Heart right ventricle (tissue), 16 donors: ENCODE measurements around the gene MRPL20. TPM values are rescaled to one million over a fixed set of nuclear protein-coding genes. Genes with fewer than 3 reads are reported as not detected.
A peak's percentile ranks its signal among the peaks of the same experiment; 100 is the strongest.

Experiments used
- ATAC-seq, 8 donors: fragments of 200-7000 bp; cut with Tn5 transposase; one replicate each; pipeline ENCODE4 v1.9.1; 2020; ENCODE audit warnings: mild to moderate bottlenecking in 8 of 8, moderate library complexity in 8 of 8, moderate number of reproducible peaks in 1 of 8
- DNase-seq, 2 donors: peaks; one replicate each; pipeline ENCODE4 v3.0.0-alpha.2; 2020
- H3K27ac ChIP-seq, 10 donors: fragments of 200-600 bp; sonication (generic) in 2 of 10; one replicate each; pipeline versions ENCODE4 v1.5.0 to v1.8.0; 2020 to 2022; ENCODE audit warnings: mild to moderate bottlenecking in 3 of 10
- H3K27me3 ChIP-seq, 7 donors: fragments of 200-600 bp; one replicate each; pipeline ENCODE4 v1.8.0; 2021 to 2022; ENCODE audit warnings: mild to moderate bottlenecking in 2 of 7
- H3K36me3 ChIP-seq, 9 donors: fragments of 200-600 bp; sonication (generic) in 1 of 9; one replicate each; pipeline versions ENCODE4 v1.5.0 to v1.8.0; 2020 to 2022; ENCODE audit warnings: mild to moderate bottlenecking in 2 of 9
- H3K4me1 ChIP-seq, 9 donors: fragments of 200-600 bp; sonication (generic) in 1 of 9; one replicate each; pipeline versions ENCODE4 v1.5.0 to v1.8.0; 2020 to 2022; ENCODE audit warnings: mild to moderate bottlenecking in 4 of 9
- H3K4me3 ChIP-seq, 10 donors: fragments of 200-600 bp; sonication (generic) in 2 of 10; one replicate each; pipeline versions ENCODE4 v1.5.0 to v1.8.0; 2020 to 2022; ENCODE audit warnings: mild to moderate bottlenecking in 7 of 10, moderate library complexity in 2 of 10
- H3K9me3 ChIP-seq, 11 donors: fragments of 200-600 bp in 10 of 11; sonication (generic) in 2 of 11; one replicate each; pipeline versions ENCODE4 v1.5.0 to v1.8.0; 2013 to 2022; ENCODE audit warnings: mild to moderate bottlenecking in 2 of 11, control low read depth in 1 of 11, moderate library complexity in 1 of 11
- WGBS, 2 donors: extraction: QIAGEN DNeasy Blood & Tissue Kit; methylation state at CpG; one replicate each; pipeline ENCODE4 v1.1.7; 2013; ENCODE audit warnings: inconsistent platforms in 1 of 2; 5-methylcytosine and 5-hydroxymethylcytosine counted together
- intact Hi-C, 10 donors: fragments of 100-400 bp; cut with DNase I; formaldehyde crosslinking; loops; one replicate each; pipeline versions ENCODE4 v1.11.1 to v1.14.2; 2022
- polyA plus RNA-seq, 2 donors: library from polyadenylated mRNA; stranded (reverse); fragments of 200-250 nt; gene quantifications; one replicate each; pipeline ENCODE4 v1.2.3, GENCODE V29; 2013
- total RNA-seq, 10 donors: library from RNA; stranded (reverse); fragmentation: NEBNext Ultra II Directional in 3 of 10; extraction: Animal tissue kit (Norgen Biotek cat#: 25700) in 3 of 10; gene quantifications; one replicate each; pipeline versions ENCODE4 v1.2.1 to v1.2.4, GENCODE V29; 2021 to 2023
- TF ChIP-seq, protein P1 (sequence below), 9 donors: fragments of 200-600 bp; sonication (generic) in 2 of 9; IDR thresholded peaks; one replicate each; pipeline versions ENCODE4 v1.5.0 to v1.8.0; 2021 to 2022; ENCODE audit warnings: antibody characterized with exemption in 9 of 9, mild to moderate bottlenecking in 5 of 9, moderate library complexity in 1 of 9
- donor health status: Arrhythmogenic right ventricular cardiomyopathy.
- donor health status: ischemic (EF 13 %, LVEDD 7.1; RV severe dilation, severe dysfunction).
- donor health status: healthy with polysubstance abuse.
- donor health status: DM: no; HTN: yes; CAD: no.
- donor health status: DM: no; HTN: no; CAD: no.
- donor health status: ischemic (EF 25% LVEDD 6.9; RV normal size, moderate dysfunction).
- donor health status: ischemic (EF 25% LVEDD 5.7; RV mildly dilated, moderate dysfunction).
- donor health status: healthy.
- donor health status: DM: yes; HTN: yes; CAD: no.
- donor health status: Ischemic cardiomyopathy.
- donor health status: ischemic (EF 35%, LVEDD 5.7; RV mildly dilated, moderate dysfunction).
- donor health status: nonischemic (EF 11% LVEDD 7.7; RV severe dilation, severe dysfunction).
- donor health status: DM: yes; HTN: yes; CAD: no.
- donor health status: PGD.
- donor health status: ischemic (EF 29% LVEDD 5.4; RV normal size, mild dysfunction).
- donor health status: nonischemic (EF 23%, LVEDD 6.1; RV moderate dilation, normal function).

MRPL20 gene
- total and polyA plus RNA-seq, 12 donors = 116 to 224 (median 132) TPM

DNA sequence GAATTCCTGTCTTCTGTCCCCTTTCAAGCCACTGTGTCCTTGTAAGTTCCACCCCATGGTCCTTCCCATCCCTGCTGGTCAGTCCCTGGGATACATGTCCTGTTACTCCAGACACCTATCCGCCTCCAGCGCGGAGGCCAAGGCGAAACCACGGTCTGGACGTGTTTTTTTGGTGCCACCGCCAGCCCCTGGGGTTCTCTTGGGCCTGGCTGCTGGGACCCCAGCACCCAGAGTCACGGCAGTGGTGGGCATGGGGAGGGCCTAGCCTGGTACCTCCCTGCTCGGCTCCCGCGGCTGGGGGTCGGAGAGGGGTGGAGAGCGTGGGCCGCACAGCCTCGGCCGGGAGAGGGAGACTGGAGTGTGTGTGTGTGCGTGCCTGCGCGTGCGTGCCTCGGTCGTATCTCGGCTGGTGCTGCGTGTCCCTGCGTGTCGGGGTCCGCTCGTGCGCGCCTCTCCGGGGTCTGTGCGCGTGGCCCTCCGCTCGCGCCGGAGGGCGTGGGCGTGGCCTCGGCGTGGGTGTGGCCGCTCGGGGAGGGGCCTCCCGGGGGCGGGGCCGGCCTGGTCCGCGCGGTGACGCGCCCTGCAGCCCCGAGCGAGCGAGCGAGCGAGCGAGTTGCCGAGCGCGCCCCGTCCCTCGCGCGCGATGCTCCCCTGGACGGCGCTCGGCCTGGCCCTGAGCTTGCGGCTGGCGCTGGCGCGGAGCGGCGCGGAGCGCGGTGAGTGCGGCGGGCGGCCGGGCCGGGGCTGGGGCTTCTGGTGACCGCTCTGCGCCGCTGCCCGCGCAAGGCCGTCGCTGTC lies 28.2 kb upstream of the MRPL20 start, which contains the start of gene VWA1:
VWA1 (plus strand) TSS at position 585 of the 798 bp plus-strand sequence; CDS start at position 644, 59 bp downstream.
- peaks cover 0 to 9% (median 0%) of the 10 kb centered on the region in 9 donors for H3K36me3 ChIP-seq
- peaks cover 0 to 48% (median 9%) of the 10 kb centered on the region in 7 donors for H3K27me3 ChIP-seq
- H3K9me3 ChIP-seq = no peaks in the 10 kb centered on the region
- peak within 1 kb of the TSS; percentile 79 to 98 (median 92) for H3K27ac ChIP-seq
- TF ChIP-seq, protein P1, sequence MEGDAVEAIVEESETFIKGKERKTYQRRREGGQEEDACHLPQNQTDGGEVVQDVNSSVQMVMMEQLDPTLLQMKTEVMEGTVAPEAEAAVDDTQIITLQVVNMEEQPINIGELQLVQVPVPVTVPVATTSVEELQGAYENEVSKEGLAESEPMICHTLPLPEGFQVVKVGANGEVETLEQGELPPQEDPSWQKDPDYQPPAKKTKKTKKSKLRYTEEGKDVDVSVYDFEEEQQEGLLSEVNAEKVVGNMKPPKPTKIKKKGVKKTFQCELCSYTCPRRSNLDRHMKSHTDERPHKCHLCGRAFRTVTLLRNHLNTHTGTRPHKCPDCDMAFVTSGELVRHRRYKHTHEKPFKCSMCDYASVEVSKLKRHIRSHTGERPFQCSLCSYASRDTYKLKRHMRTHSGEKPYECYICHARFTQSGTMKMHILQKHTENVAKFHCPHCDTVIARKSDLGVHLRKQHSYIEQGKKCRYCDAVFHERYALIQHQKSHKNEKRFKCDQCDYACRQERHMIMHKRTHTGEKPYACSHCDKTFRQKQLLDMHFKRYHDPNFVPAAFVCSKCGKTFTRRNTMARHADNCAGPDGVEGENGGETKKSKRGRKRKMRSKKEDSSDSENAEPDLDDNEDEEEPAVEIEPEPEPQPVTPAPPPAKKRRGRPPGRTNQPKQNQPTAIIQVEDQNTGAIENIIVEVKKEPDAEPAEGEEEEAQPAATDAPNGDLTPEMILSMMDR (IDR thresholded peaks at IDR 0.05) = peak in 1 of 9 donors; percentile 6
- ATAC-seq = peak; percentile 36 to 57 (median 44)
- peak within 1 kb of the TSS; percentile 50 to 69 (median 64) for H3K4me3 ChIP-seq
- H3K4me1 ChIP-seq = peaks cover 47 to 76% (median 64%) of the 10 kb centered on the region in 9 donors
- intact Hi-C loops = loop anchor here in 3 of 10 donors (2.0 to 10.0 kb wide), 3 partner anchors 29 to 69 kb away; partner anchors contain the start of gene MRPL20 (in 1 of the 3)
- WGBS, 2 donors = 6 to 12% methylated on average over 48 to 89 of the region's 89 CpGs
- DNase-seq = peak; percentile 60 to 83

DNA sequence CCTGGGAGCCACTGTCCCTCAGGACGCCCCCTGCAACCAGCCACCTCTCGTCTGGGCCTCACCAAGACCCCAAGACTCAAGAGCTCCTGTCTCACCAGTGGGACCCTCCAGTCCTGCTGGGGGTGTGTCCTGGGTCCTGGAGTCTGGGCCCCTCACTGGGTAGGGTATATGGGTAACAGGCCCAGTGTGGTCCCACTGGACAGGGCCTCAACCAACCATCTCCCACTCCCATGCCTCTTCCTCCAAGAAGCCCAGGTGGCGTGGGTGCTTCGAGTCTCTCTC lies 27.7 kb upstream of the MRPL20 start:
- Histone ChIP-seq H3K4me1 (peaks cover 49 to 81% (median 69%) of the 10 kb centered on the region in 9 donors), H3K36me3 (peaks cover 0 to 9% (median 0%) of the 10 kb centered on the region in 9 donors), H3K27me3 (peaks cover 0 to 48% (median 9%) of the 10 kb centered on the region in 7 donors), H3K4me3 (peak overlapping the region in 9 of 10 donors; percentile 59 to 69 (median 64)), H3K27ac (peak overlapping the region; percentile 79 to 98 (median 92)), H3K9me3 (no peaks in the 10 kb centered on the region)
- intact Hi-C loops = loop anchor here in 3 of 10 donors (2.0 to 10.0 kb wide), 3 partner anchors 28 to 70 kb away; partner anchors contain the start of gene MRPL20 (in 1 of the 3)
- ATAC-seq (no peak), DNase-seq (no peak)
- TF ChIP-seq, protein P1 (IDR thresholded peaks at IDR 0.05) = no peak
- WGBS, 2 donors = 54 to 78% methylated on average over 4 of the region's 4 CpGs

DNA sequence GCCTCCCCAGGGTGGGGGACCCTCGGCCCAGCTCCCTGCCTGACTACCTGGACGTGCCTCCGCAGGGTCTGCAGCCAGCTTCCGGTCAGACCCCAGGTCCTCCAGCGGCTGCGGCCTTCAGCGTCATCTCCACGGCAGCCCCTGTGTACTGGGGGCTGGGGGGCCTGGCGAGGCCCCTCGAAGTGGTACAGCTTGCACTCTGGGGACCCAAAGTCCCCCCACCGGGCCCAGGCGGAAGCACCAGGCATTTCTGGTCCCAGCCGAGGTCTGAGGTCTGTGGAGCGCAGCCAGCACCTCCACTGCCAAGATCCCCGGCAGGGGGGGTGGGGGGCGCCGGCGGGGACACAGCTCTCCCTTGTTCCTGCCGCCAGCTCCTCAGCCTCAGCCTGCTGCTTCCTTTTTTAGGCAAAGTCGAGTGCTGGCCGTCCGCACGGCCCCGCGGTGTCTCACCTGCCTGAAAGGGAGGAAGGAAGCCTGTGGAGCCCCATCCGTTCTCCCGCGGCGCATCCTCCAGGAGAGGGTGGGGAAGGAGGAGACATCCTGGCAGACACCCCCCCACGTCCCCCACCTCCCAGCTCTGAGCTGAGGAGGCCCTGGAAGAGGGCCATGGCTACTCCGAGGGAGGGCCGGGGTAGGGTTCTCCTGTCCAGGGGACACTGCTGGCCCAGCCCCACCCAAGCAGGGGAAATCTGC lies 27.2 kb upstream of the MRPL20 start:
- ATAC-seq (peak; percentile 7 to 45 (median 30)), DNase-seq (peak; percentile 73 to 77)
- Histone ChIP-seq H3K36me3 (peaks cover 0 to 9% (median 0%) of the 10 kb centered on the region in 9 donors), H3K27me3 (peaks cover 0 to 53% (median 9%) of the 10 kb centered on the region in 7 donors), H3K4me1 (peaks cover 53 to 86% (median 72%) of the 10 kb centered on the region in 9 donors), H3K27ac (peak overlapping the region; percentile 79 to 98 (median 92)), H3K9me3 (no peaks in the 10 kb centered on the region), H3K4me3 (peak overlapping the region in 9 of 10 donors; percentile 59 to 69 (median 64))
- intact Hi-C loops = loop anchor here in 2 of 10 donors (2.0 to 10.0 kb wide), 2 partner anchors 27 to 71 kb away; partner anchors contain the start of gene MRPL20 (in 1 of the 2)
- WGBS, 2 donors = 16 to 20% methylated on average over 32 of the region's 32 CpGs
- TF ChIP-seq, protein P1 (IDR thresholded peaks at IDR 0.05) = peak in 1 of 9 donors; percentile 10

DNA sequence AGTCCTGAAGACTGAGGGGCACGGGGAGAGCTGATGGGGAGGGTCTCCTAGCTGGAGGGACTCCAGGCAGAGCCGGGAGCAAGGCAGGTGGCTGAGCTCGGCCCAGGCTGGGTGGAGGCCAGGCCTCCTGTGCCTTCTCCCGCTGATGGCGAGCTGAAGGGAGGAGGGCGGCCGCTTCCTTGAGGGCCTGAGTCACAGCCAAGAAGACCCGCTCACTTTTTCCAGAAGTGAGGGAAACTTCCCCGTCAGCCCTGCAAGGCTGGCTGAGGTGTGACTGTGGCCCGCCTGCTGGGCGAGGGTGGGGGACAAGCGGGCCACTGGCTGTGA lies 26.7 kb upstream of the MRPL20 start:
- intact Hi-C loops = loop anchor here in 2 of 10 donors (2.0 to 10.0 kb wide), 2 partner anchors 27 to 71 kb away; partner anchors contain the start of gene MRPL20 (in 1 of the 2)
- Histone ChIP-seq H3K27me3 (peaks cover 0 to 54% (median 9%) of the 10 kb centered on the region in 7 donors), H3K36me3 (peaks cover 0 to 5% (median 0%) of the 10 kb centered on the region in 9 donors), H3K9me3 (no peaks in the 10 kb centered on the region), H3K27ac (peak overlapping the region; percentile 79 to 98 (median 92)), H3K4me3 (peak overlapping the region in 9 of 10 donors; percentile 4 to 69 (median 64)), H3K4me1 (peaks cover 53 to 91% (median 76%) of the 10 kb centered on the region in 9 donors)
- ATAC-seq (peak in 7 of 8 donors; percentile 2 to 43 (median 26)), DNase-seq (peak in 1 of 2 donors; percentile 57)
- 29 to 40% methylated on average over 12 of the region's 12 CpGs for WGBS, 2 donors
- TF ChIP-seq, protein P1 (IDR thresholded peaks at IDR 0.05) = no peak
